Memory B cell (primary cell): ENCODE results near the gene ZBTB45.
A peak's percentile ranks its signal among the peaks of the same experiment; 100 is the strongest.

Experiments used
- ATAC-seq: fragments of 150-1000 bp; cut with Tn5 transposase; 2 replicates; pipeline ENCODE4 v1.10.0; 2021; ENCODE audit warnings: low read depth, mild to moderate bottlenecking, moderate library complexity
- DNase-seq, 2 donors: peaks; one replicate each; pipeline ENCODE4 v3.0.0; 2022; ENCODE audit warnings: low spot score in 2 of 2
- H3K27ac Mint-ChIP-seq: one replicate; pipeline ENCODE4 v1.8.0; 2022; ENCODE audit warnings: mild to moderate bottlenecking, moderate library complexity, mixed read lengths
- H3K27me3 Mint-ChIP-seq: one replicate; pipeline ENCODE4 v1.8.0; 2022; ENCODE audit warnings: mixed read lengths
- H3K36me3 Mint-ChIP-seq: one replicate; pipeline ENCODE4 v1.8.0; 2022; ENCODE audit warnings: mild to moderate bottlenecking, mixed read lengths
- H3K4me1 Mint-ChIP-seq: one replicate; pipeline ENCODE4 v1.8.0; 2022; ENCODE audit warnings: mixed read lengths
- H3K4me3 Mint-ChIP-seq: one replicate; pipeline ENCODE4 v1.8.0; 2022; ENCODE audit warnings: mild to moderate bottlenecking, moderate library complexity, mixed read lengths
- H3K9me3 Mint-ChIP-seq: one replicate; pipeline ENCODE4 v1.8.0; 2022; ENCODE audit warnings: mixed read lengths

The ZBTB45 gene

GRCh38 chr19:58558066-58558622 is 38.5 kb upstream of the ZBTB45 start, which contains the start of gene UBE2M:
Gene UBE2M, minus strand, starts transcription at chr19:58558611. Its CDS starts 230 bp downstream, at chr19:58558381.
- DNase-seq, result no peak
- peak; percentile 9 for ATAC-seq
- H3K4me1 Mint-ChIP-seq, result peaks cover 52% of the 10 kb centered on the region
- peaks cover 13% of the 10 kb centered on the region for H3K36me3 Mint-ChIP-seq
- H3K9me3 Mint-ChIP-seq, result no peaks in the 10 kb centered on the region
- H3K27me3 Mint-ChIP-seq, result no peaks in the 10 kb centered on the region
- H3K4me3 Mint-ChIP-seq, result peak within 1 kb of the TSS; percentile 99
- H3K27ac Mint-ChIP-seq, result peak within 1 kb of the TSS; percentile 99

- peak in 1 of 2 donors; percentile 12 for DNase-seq
- peak overlapping the region; percentile 99 for H3K27ac Mint-ChIP-seq
- no peak for ATAC-seq
- peak overlapping the region; percentile 99 for H3K4me3 Mint-ChIP-seq
- H3K27me3 Mint-ChIP-seq, result no peaks in the 10 kb centered on the region
- peaks cover 18% of the 10 kb centered on the region for H3K36me3 Mint-ChIP-seq
- peaks cover 53% of the 10 kb centered on the region for H3K4me1 Mint-ChIP-seq
- no peaks in the 10 kb centered on the region for H3K9me3 Mint-ChIP-seq
Observed at GRCh38 chr19:58557221-58558065, 37.8 kb upstream of the ZBTB45 start.

GRCh38 chr19:58556622-58557220 is 37.1 kb upstream of the ZBTB45 start:
- DNase-seq, result peak in 1 of 2 donors; percentile 15
- Mint-ChIP-seq H3K36me3 (peaks cover 21% of the 10 kb centered on the region), H3K9me3 (no peaks in the 10 kb centered on the region), H3K4me3 (peak overlapping the region; percentile 99), H3K27me3 (no peaks in the 10 kb centered on the region), H3K4me1 (peaks cover 54% of the 10 kb centered on the region), H3K27ac (peak overlapping the region; percentile 99)
- no peak for ATAC-seq

GRCh38 chr19:58555920-58556621 is 36.5 kb upstream of the ZBTB45 start:
- Mint-ChIP-seq H3K9me3 (no peaks in the 10 kb centered on the region), H3K27ac (peak overlapping the region; percentile 99), H3K27me3 (no peaks in the 10 kb centered on the region), H3K4me3 (peak overlapping the region; percentile 99), H3K4me1 (peaks cover 50% of the 10 kb centered on the region), H3K36me3 (peaks cover 22% of the 10 kb centered on the region)
- DNase-seq, result peak in 1 of 2 donors; percentile 16
- no peak for ATAC-seq

- ATAC-seq, result no peak
- DNase-seq, result no peak
- Mint-ChIP-seq H3K4me3 (peak overlapping the region; percentile 99), H3K27ac (peak overlapping the region; percentile 99), H3K4me1 (peaks cover 50% of the 10 kb centered on the region), H3K36me3 (peaks cover 26% of the 10 kb centered on the region), H3K9me3 (no peaks in the 10 kb centered on the region), H3K27me3 (no peaks in the 10 kb centered on the region)
Observed at GRCh38 chr19:58555369-58555885, 35.8 kb upstream of the ZBTB45 start.

- peak; percentile 47 for ATAC-seq
- no peaks in the 10 kb centered on the region for H3K27me3 Mint-ChIP-seq
- H3K27ac Mint-ChIP-seq, result peak within 1 kb of the TSS; percentile 99
- DNase-seq, result peak; percentile 95 to 97
- peak within 1 kb of the TSS; percentile 99 for H3K4me3 Mint-ChIP-seq
- no peaks in the 10 kb centered on the region for H3K9me3 Mint-ChIP-seq
- peaks cover 30% of the 10 kb centered on the region for H3K36me3 Mint-ChIP-seq
- peaks cover 51% of the 10 kb centered on the region for H3K4me1 Mint-ChIP-seq
Observed at GRCh38 chr19:58554494-58555368, 35.1 kb upstream of the ZBTB45 start, which contains the start of gene CHMP2A. Gene CHMP2A, minus strand, starts transcription at chr19:58555105. Its CDS starts 893 bp downstream, at chr19:58554212.

GRCh38 chr19:58553799-58554493 is 34.3 kb upstream of the ZBTB45 start:
- ATAC-seq, result no peak
- H3K4me1 Mint-ChIP-seq, result peaks cover 46% of the 10 kb centered on the region

GRCh38 chr19:58552655-58553054 is 33.0 kb upstream of the ZBTB45 start:
- Mint-ChIP-seq H3K4me1 (peaks cover 38% of the 10 kb centered on the region), H3K36me3 (peaks cover 28% of the 10 kb centered on the region), H3K9me3 (no peaks in the 10 kb centered on the region), H3K4me3 (no peak overlapping the region), H3K27ac (no peak overlapping the region), H3K27me3 (no peaks in the 10 kb centered on the region)
- DNase-seq, result no peak
- no peak for ATAC-seq

More at GRCh38 chr19:58553799-58554493, 34.3 kb upstream of the ZBTB45 start:
- DNase-seq, result peak in 1 of 2 donors; percentile 10
- H3K36me3 Mint-ChIP-seq, result peaks cover 32% of the 10 kb centered on the region
- peak overlapping the region; percentile 99 for H3K4me3 Mint-ChIP-seq
- H3K27ac Mint-ChIP-seq, result peak overlapping the region; percentile 99
- H3K27me3 Mint-ChIP-seq, result no peaks in the 10 kb centered on the region
- no peaks in the 10 kb centered on the region for H3K9me3 Mint-ChIP-seq

- ATAC-seq, result no peak
- Mint-ChIP-seq H3K4me1 (peaks cover 30% of the 10 kb centered on the region), H3K9me3 (no peaks in the 10 kb centered on the region)
Observed at GRCh38 chr19:58551577-58552471, 32.2 kb upstream of the ZBTB45 start.

GRCh38 chr19:58551123-58551497 is 31.5 kb upstream of the ZBTB45 start:
- no peak overlapping the region for H3K4me3 Mint-ChIP-seq
- H3K4me1 Mint-ChIP-seq, result peaks cover 32% of the 10 kb centered on the region
- DNase-seq (peak in 1 of 2 donors; percentile 10), ATAC-seq (no peak)
- H3K27me3 Mint-ChIP-seq, result no peaks in the 10 kb centered on the region
- peak overlapping the region; percentile 14 for H3K27ac Mint-ChIP-seq
- no peaks in the 10 kb centered on the region for H3K9me3 Mint-ChIP-seq
- peaks cover 36% of the 10 kb centered on the region for H3K36me3 Mint-ChIP-seq

More at GRCh38 chr19:58551577-58552471, 32.2 kb upstream of the ZBTB45 start:
- Mint-ChIP-seq H3K27me3 (no peaks in the 10 kb centered on the region), H3K36me3 (peaks cover 30% of the 10 kb centered on the region), H3K4me3 (no peak overlapping the region), H3K27ac (peak overlapping the region; percentile 58)
- DNase-seq, result peak in 1 of 2 donors; percentile 12

- Mint-ChIP-seq H3K36me3 (peaks cover 39% of the 10 kb centered on the region), H3K27ac (peak overlapping the region; percentile 14), H3K4me3 (no peak overlapping the region), H3K9me3 (no peaks in the 10 kb centered on the region), H3K27me3 (no peaks in the 10 kb centered on the region), H3K4me1 (peaks cover 38% of the 10 kb centered on the region)
- ATAC-seq (no peak), DNase-seq (peak in 1 of 2 donors; percentile 14)
Observed at GRCh38 chr19:58550362-58551122, 30.9 kb upstream of the ZBTB45 start.
